GM10248 (cell line): Measurements from ENCODE around the gene GRM8.

Experiments used
- CTCF ChIA-PET: fragments of 300-600 bp; sonication (Branson Sonifier 250); formaldehyde crosslinking; extraction: SDS; loops from one replicate; lab custom pipeline; 2021; ENCODE audit warnings: antibody characterized with exemption; lab: Yijun Ruan, JAX
- POLR2A ChIA-PET: fragments of 350-650 bp; sonication (Branson Sonifier 250); formaldehyde crosslinking; extraction: SDS; loops from one replicate; lab custom pipeline; 2020; ENCODE audit warnings: antibody characterized with exemption; lab: Yijun Ruan, JAX
- DNase-seq: peaks from one replicate; pipeline ENCODE4 v3.0.0; 2012; ENCODE audit errors: extremely low spot score
- CTCF ChIP-seq: IDR thresholded peaks from 2 replicates; pipeline ENCODE4 v1.5.1; 2012; ENCODE audit warnings: mild to moderate bottlenecking, low read depth; ENCODE audit errors: extremely low read depth, missing control alignments, control extremely low read depth

GRM8 gene

DNA sequence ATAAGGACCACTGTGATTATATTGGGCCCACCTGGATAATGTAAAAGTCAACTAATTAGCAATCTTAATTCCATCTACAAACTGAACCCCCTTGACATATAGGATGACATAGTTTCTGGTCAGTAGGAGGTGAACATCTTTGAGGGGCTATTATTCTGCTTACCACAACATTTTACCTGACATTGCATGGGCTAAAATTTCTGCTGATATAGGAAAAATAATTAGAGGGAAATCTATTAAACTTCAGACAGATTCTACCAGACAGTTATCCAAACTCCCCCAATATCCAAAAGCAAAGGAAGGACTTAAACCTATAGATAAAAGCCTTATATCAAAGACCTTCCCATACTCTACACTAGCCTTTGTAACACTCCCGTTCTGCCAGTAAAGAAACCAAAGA lies 443.6 kb downstream of the GRM8 start:
- no peak for DNase-seq
- ChIA-PET POLR2A (no interaction called here), CTCF (no interaction called here)
- no peak for TF ChIP-seq CTCF

DNA sequence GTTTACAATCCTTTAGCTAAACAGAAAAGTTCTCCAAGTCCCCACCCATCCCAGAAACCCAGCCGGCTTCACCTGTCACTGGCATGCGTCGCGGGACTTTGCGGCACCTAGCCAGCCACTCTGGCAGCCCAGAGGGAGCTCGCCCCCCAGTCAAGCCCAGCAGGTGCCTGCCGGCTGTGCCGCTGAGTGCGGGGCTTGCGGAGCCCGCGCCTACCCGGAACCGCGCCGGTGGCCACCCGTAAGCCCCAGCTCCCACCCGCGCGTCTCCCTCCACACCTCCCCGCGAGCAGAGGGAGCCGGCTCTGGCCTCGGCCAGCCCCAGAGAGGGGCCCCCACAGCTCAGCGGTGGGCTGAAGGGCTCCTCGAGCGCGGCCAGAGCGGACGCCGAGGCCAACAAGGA lies 446.1 kb downstream of the GRM8 start:
- no peak for TF ChIP-seq CTCF
- no peak for DNase-seq
- CTCF ChIA-PET, result no interaction called here
- POLR2A ChIA-PET, result no interaction called here

GRCh38 chr7:126805351-126805750 lies 447.4 kb downstream of the GRM8 start:
- no peak for TF ChIP-seq CTCF
- POLR2A ChIA-PET, result no interaction called here
- DNase-seq, result no peak
- CTCF ChIA-PET, result interaction anchor here (1.4 to 4.5 kb wide), 3 partner anchors 12 to 95 kb away, joined by 3 to 43 read pairs (median 32); no protein-coding TSS in a partner anchor

GRCh38 chr7:126804604-126805003 lies 448.1 kb downstream of the GRM8 start:
- POLR2A ChIA-PET, result no interaction called here
- no peak for TF ChIP-seq CTCF
- CTCF ChIA-PET, result interaction anchor here (0.7 to 4.5 kb wide), 6 partner anchors 11 to 643 kb away, joined by 3 to 43 read pairs (median 17); partner anchors contain the start of gene GRM8
- no peak for DNase-seq

GRCh38 chr7:126803990-126804389 lies 448.8 kb downstream of the GRM8 start:
- DNase-seq, result no peak
- ChIA-PET CTCF (interaction anchor here (0.7 to 4.5 kb wide), 17 partner anchors 8 to 644 kb away, joined by 3 to 43 read pairs (median 5); partner anchors contain the start of gene GRM8), POLR2A (no interaction called here)
- TF ChIP-seq CTCF, result no peak

GRCh38 chr7:126803060-126803665 lies 449.6 kb downstream of the GRM8 start:
- POLR2A ChIA-PET, result no interaction called here
- peak; percentile 69 for TF ChIP-seq CTCF
- DNase-seq, result peak; percentile 59
- CTCF ChIA-PET, result interaction anchor here (0.6 to 4.5 kb wide), 41 partner anchors 9 to 1137 kb away, joined by 3 to 43 read pairs (median 4); partner anchors contain the start of gene GRM8
